Lower lobe of right lung (tissue), 2 donors: ENCODE data around the gene TAF9B. TPM values are rescaled to one million over a fixed set of nuclear protein-coding genes. Genes with fewer than 3 reads are reported as not detected.
"Not testable (repeated sequence)": the region's sequence is repeated elsewhere in the genome, so short reads cannot be mapped to it uniquely, and the experiment has no call there.

ENCODE experiments used
- ATAC-seq, 2 donors: fragments of 200-7000 bp; cut with Tn5 transposase; one replicate each; pipeline ENCODE4 v1.9.1; 2020 to 2022; ENCODE audit warnings: mild to moderate bottlenecking in 2 of 2, moderate library complexity in 2 of 2
- DNase-seq: peaks from one replicate; pipeline ENCODE4 v3.0.0-alpha.2; 2020
- H3K27ac ChIP-seq: fragments of 200-600 bp; one replicate; pipeline ENCODE4 v1.8.0; 2022
- H3K27me3 ChIP-seq: fragments of 200-600 bp; one replicate; pipeline ENCODE4 v1.8.0; 2022; ENCODE audit warnings: low read depth
- H3K36me3 ChIP-seq: fragments of 200-600 bp; one replicate; pipeline ENCODE4 v1.8.0; 2022; ENCODE audit warnings: mild to moderate bottlenecking
- H3K4me1 ChIP-seq: fragments of 200-600 bp; one replicate; pipeline ENCODE4 v1.8.0; 2022
- H3K4me3 ChIP-seq: fragments of 200-600 bp; one replicate; pipeline ENCODE4 v1.8.0; 2022; ENCODE audit warnings: mild to moderate bottlenecking
- H3K9me3 ChIP-seq: fragments of 200-600 bp; one replicate; pipeline ENCODE4 v1.8.0; 2022
- CTCF ChIP-seq: fragments of 200-600 bp; IDR thresholded peaks from one replicate; pipeline ENCODE4 v1.8.0; 2022; ENCODE audit warnings: antibody characterized with exemption, mild to moderate bottlenecking
- intact Hi-C: fragments of 100-400 bp; cut with DNase I; formaldehyde crosslinking; loops from one replicate; pipeline ENCODE4 v1.11.0; 2022
- long read RNA-seq: library from polyadenylated mRNA; unstranded; transcript quantifications from one replicate; pipeline ENCODE4 v2.0.0, GENCODE V29; 2021
- total RNA-seq: library from RNA; stranded (reverse); fragmentation: NEBNext Ultra II Directional; extraction: Animal tissue kit (Norgen Biotek cat#: 25700); gene quantifications from one replicate; pipeline ENCODE4 v1.2.1, GENCODE V29; 2021
- donor health status: DM: no; HTN: yes; CAD: no; lungs with severe emphysema.

Gene TAF9B, protein sequence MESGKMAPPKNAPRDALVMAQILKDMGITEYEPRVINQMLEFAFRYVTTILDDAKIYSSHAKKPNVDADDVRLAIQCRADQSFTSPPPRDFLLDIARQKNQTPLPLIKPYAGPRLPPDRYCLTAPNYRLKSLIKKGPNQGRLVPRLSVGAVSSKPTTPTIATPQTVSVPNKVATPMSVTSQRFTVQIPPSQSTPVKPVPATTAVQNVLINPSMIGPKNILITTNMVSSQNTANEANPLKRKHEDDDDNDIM
- 12.5 TPM for total RNA-seq
- long read RNA-seq, transcript TAF9B-201 (7 exons, 2,713 nt): major isoform, 12 of 13 reads
- long read RNA-seq, partial matches to known transcripts: 1 of 13 reads
- long read RNA-seq, other reads (novel, unspliced or antisense): 0 of 13 reads

DNA sequence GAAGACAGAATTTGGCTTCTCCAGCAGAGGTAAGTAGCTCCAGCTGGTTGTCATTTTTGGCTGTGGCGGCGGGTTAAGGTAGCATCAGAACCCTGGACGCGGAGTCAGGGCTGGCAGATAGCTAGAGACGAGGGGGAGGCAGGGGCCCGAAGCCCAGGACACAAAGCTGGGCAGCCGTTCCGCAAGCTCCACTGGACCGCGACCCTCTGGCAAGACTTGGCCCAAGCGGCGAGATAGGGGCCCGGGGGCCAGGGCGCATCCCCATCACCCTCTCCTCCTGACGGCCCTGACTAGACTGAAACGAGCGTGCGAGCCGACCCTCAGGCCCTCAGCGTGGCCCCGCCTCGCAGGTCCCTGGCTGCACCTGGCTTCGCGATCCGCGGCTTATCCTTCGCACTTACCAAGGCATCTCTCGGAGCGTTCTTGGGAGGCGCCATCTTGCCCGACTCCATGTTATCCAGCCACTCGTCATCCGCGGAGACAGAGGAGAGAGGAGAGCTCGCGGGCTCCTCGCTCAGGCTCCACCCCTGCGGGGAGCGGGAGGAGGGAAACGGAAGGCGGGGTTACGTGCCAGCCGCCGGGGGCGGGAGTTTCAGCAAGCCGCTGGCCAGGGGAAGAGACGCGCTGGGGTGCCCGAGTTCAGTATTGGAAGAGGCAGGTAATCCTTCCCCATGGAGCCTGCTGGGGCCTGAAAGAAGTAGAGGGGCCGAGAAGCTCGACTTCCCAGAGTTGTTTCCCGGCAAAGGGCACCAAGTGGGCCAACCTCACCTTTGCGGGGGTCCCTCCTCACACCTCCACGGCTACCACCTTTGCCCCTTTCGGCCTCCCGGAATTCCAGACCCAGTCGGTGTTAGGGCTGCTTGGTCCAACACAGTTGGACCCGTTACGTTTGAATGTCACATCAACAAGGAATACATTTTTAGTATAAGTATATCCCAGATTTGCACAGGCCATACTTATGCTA, at the start of gene TAF9B:
TAF9B (minus strand) TSS at position 491 of the 964 bp plus-strand sequence; CDS start at position 452, 39 bp downstream.
- no peaks in the 10 kb centered on the region for H3K36me3 ChIP-seq
- intact Hi-C loops: no loop called here
- TF ChIP-seq CTCF: no peak
- peak within 1 kb of the TSS; percentile 81 for H3K27ac ChIP-seq
- H3K4me1 ChIP-seq: no peaks in the 10 kb centered on the region
- H3K27me3 ChIP-seq: no peaks in the 10 kb centered on the region
- H3K4me3 ChIP-seq: peak within 1 kb of the TSS; percentile 74
- DNase-seq: peak; percentile 91
- peak; percentile 99 for ATAC-seq
- H3K9me3 ChIP-seq: no peaks in the 10 kb centered on the region

GRCh38 chrX:78182881-78183280, 43.4 kb upstream of the TAF9B start:
- TF ChIP-seq CTCF: no peak

DNA sequence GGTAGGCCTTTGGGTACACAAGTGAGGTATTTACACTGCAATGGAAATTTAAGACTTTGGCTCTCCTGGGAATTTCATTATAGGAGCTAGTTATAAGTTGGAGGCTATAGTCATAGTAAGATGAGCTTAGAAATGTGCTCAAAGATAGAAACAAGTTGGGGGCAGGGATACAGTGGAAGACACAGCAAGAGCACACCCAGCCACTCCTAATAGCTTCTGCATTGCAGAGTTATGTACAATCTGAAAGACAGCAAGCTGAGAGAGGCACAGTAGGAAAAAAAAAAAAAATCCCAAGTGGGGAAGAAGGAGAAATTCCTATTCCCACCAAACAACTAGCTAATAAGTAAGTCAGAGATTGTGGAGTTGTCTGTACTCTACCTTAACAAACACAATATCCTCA, 41.9 kb upstream of the TAF9B start:
- Histone ChIP-seq H3K27ac (no peak overlapping the region), H3K27me3 (no peaks in the 10 kb centered on the region), H3K4me1 (no peaks in the 10 kb centered on the region), H3K36me3 (no peaks in the 10 kb centered on the region), H3K9me3 (no peaks in the 10 kb centered on the region), H3K4me3 (no peak overlapping the region)
- no peak for TF ChIP-seq CTCF
- DNase-seq (no peak), ATAC-seq (no peak)
- intact Hi-C loops: no loop called here

More at GRCh38 chrX:78182881-78183280, 43.4 kb upstream of the TAF9B start:
- H3K4me3 ChIP-seq: no peak overlapping the region
- H3K9me3 ChIP-seq: no peaks in the 10 kb centered on the region
- DNase-seq: no peak
- no peak for ATAC-seq
- H3K4me1 ChIP-seq: no peaks in the 10 kb centered on the region
- no peaks in the 10 kb centered on the region for H3K36me3 ChIP-seq
- intact Hi-C loops: no loop called here
- H3K27me3 ChIP-seq: no peaks in the 10 kb centered on the region
- H3K27ac ChIP-seq: no peak overlapping the region

DNA sequence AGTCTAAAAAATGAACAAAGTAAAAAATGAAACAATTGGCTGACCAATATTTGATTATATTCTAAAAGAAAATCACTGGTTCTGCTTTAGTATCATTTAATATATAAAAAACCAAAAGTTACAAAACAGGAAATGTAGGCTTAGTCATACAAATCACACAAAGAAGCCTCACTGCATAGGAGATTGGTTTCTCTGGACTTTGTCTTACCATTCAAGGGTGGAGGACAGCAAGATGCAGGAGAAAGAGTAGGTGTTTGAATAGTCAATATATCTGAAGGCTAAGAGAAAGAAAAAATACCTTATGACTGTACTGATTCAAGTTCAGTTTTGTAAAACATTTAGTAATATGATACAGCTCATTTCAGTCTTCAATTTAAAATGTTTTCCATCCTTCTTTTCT, 28.6 kb upstream of the TAF9B start:
- no peaks in the 10 kb centered on the region for H3K9me3 ChIP-seq
- no peak overlapping the region for H3K27ac ChIP-seq
- DNase-seq: no peak
- H3K27me3 ChIP-seq: no peaks in the 10 kb centered on the region
- intact Hi-C loops: no loop called here
- no peak for ATAC-seq
- TF ChIP-seq CTCF: no peak
- H3K36me3 ChIP-seq: no peaks in the 10 kb centered on the region
- H3K4me1 ChIP-seq: no peaks in the 10 kb centered on the region
- H3K4me3 ChIP-seq: no peak overlapping the region

GRCh38 chrX:78165425-78165824, 26.0 kb upstream of the TAF9B start:
- Histone ChIP-seq H3K9me3 (no peaks in the 10 kb centered on the region), H3K4me3 (no peak overlapping the region), H3K36me3 (no peaks in the 10 kb centered on the region), H3K27me3 (no peaks in the 10 kb centered on the region), H3K27ac (no peak overlapping the region), H3K4me1 (no peaks in the 10 kb centered on the region)
- DNase-seq: no peak
- intact Hi-C loops: no loop called here
- no peak for TF ChIP-seq CTCF
- ATAC-seq: no peak

DNA sequence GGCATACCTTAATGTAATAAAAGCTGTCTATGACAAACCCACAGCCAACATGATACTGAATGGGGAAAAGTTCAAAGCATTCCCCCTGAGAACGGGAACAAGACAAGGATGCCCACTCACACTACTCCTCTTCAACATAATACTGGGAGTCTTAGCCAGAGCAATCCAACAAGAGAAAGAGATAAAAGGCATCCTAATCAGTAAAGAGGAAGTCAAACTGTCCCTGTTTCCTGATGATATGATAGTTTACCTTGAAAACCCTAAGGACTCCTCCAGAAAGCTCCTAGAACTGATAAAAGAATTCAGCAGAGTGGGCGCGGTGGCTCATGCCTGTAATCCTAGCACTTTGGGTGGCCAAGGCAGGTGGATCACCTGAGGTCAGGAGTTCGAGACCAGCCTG, 23.7 kb upstream of the TAF9B start:
- ATAC-seq, H3K36me3 ChIP-seq, H3K4me1 ChIP-seq, H3K27ac ChIP-seq, DNase-seq, H3K27me3 ChIP-seq, intact Hi-C loops, H3K9me3 ChIP-seq, H3K4me3 ChIP-seq: not testable (repeated sequence)

GRCh38 chrX:78160711-78161110, 21.3 kb upstream of the TAF9B start:
- H3K27ac ChIP-seq, H3K4me3 ChIP-seq, DNase-seq, H3K27me3 ChIP-seq, H3K9me3 ChIP-seq, H3K4me1 ChIP-seq, ATAC-seq, H3K36me3 ChIP-seq, intact Hi-C loops: not testable (repeated sequence)

DNA sequence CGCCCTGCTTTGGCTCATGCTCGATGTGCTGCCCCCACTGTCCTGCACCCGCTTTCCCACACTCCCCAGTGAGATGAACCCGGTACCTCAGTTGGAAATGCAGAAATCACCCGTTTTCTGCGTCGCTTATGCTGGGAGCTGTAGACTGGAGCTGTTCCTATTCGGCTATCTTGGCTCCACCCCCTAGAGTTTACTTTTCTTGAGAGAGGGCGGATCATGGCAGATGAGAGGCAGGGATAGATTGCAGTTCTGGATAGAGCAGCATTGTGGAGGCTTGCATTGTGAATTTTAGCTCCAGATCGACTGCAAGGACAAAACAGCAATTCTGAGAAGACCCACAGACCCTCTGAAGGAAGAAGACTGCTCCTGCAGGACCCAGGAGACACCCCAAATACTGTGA, 18.4 kb upstream of the TAF9B start:
- H3K27ac ChIP-seq, H3K4me1 ChIP-seq, H3K36me3 ChIP-seq, H3K4me3 ChIP-seq, ATAC-seq, intact Hi-C loops, H3K27me3 ChIP-seq, H3K9me3 ChIP-seq, DNase-seq: not testable (repeated sequence)
